HAP-1 (cell line): ENCODE results near the gene COX7B2.
A peak's percentile ranks its signal among the peaks of the same experiment; 100 is the strongest.

ENCODE experiments used
- DNase-seq, 2 experiments: peaks; one replicate each; pipeline ENCODE4 v3.0.0-alpha.2; 2016 to 2020; ENCODE audit warnings: low spot score in 2 of 2
- H3K27me3 ChIP-seq: fragments of 250-450 bp; sonication (Bioruptor Pico); 2 replicates; pipeline ENCODE4 v1.5.1; 2020; ENCODE audit warnings: low read depth, mild to moderate bottlenecking, moderate library complexity
- H3K36me3 ChIP-seq: fragments of 250-450 bp; sonication (Bioruptor Pico); replicated peaks from 2 replicates; pipeline ENCODE4 v1.5.1; 2020; ENCODE audit warnings: mild to moderate bottlenecking
- H3K4me1 ChIP-seq: fragments of 250-450 bp; sonication (Bioruptor Pico); 2 replicates; pipeline ENCODE4 v1.5.1; 2020; ENCODE audit warnings: mild to moderate bottlenecking
- H3K4me3 ChIP-seq: fragments of 250-450 bp; sonication (Bioruptor Pico); 2 replicates; pipeline ENCODE4 v1.5.1; 2020; ENCODE audit warnings: mild to moderate bottlenecking, moderate library complexity
- H3K9me3 ChIP-seq: fragments of 250-450 bp; sonication (Bioruptor Pico); 2 replicates; pipeline ENCODE4 v1.5.1; 2020; ENCODE audit warnings: mild to moderate bottlenecking, moderate library complexity
- in situ Hi-C: fragments of 300-500 bp; cut with MboI; formaldehyde crosslinking; loops from 3 replicates; pipeline ENCODE4 v1.14.3; 2020; ENCODE audit warnings: low sequenced_read_pairs, inconsistent platforms, mixed read lengths

Gene COX7B2

DNA sequence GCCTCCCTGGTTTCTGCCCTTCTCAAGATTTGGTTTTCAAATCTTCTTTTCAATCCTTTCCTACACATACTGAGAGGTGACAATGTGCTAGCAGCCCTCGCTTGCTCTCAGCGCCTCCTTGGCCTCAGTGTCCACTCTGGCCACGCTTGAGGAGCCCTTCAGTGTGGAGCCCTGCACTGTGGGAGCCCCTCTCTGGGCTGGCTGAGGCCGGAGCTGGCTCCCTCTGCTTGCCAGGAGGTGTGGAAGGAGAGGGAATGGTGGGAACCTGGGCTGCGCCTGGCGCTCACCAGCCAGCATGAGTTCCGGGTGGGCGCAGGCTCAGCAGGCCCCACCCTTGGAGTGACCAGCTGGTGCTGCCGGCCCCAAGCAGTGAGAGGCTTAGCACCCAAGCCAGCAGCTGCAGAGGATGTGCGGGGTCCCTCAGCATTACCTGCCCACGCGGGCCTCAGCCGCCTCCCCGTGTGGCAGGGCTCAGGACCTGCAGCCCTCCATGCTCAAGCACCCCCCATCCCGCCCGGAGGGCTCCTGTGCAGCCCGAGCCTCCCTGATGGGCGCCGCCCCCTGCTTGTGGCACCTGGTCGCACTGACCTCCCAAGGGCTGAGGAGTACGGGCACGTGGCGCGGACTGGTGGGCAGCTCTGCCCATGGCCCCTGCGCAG is 127.5 kb downstream of the COX7B2 start:
- no peak overlapping the region for H3K4me3 ChIP-seq
- no peaks in the 10 kb centered on the region for H3K27me3 ChIP-seq
- no peaks in the 10 kb centered on the region for H3K36me3 ChIP-seq
- H3K9me3 ChIP-seq = no peaks in the 10 kb centered on the region
- in situ Hi-C loops = no loop called here
- no peaks in the 10 kb centered on the region for H3K4me1 ChIP-seq
- no peak for DNase-seq

DNA sequence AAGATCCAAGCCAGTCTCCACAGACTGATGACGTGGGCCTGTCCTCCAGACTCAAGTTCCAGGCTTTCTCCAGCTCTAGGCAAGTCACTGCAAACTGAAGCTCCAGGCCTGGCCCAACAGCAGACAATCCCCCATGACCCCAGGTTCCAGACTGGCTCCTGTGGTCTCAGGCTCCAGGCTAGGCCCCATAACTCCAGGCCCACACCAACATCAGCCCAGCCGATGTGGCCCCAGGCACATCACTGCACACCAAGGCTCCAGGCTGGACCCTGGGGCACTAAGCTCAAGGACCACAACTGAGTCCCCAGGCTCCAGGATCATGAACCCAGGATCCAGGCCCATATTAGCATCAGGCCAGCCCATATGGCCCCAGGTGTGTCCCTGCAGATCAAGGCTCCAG is 143.6 kb downstream of the COX7B2 start:
- in situ Hi-C loops = no loop called here
- DNase-seq = no peak
- Histone ChIP-seq H3K4me1 (0 out of 2 replicates have a peak, but pooled peaks cover 2% of the 10 kb centered on the region), H3K27me3 (no peaks in the 10 kb centered on the region), H3K9me3 (no peaks in the 10 kb centered on the region), H3K36me3 (no peaks in the 10 kb centered on the region), H3K4me3 (no peak overlapping the region)

DNA sequence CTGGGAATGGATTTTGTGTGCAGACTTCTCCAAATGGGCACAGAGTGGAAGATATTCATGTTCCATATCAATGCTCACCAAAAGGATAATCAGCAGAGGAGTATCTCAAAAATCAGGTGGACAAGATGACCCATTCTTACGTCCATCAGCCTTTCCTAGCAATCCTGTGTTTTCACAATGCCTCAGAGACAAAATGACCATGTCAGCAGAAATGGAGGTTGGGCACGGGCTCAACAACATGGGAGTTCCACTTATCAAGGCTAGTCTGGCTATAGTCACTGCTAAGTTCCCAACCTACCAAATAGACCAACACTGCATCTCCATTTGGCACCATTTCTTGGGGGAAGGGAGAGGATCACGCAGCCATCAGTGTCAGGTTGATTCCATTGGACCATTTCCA is 179.0 kb downstream of the COX7B2 start:
- Histone ChIP-seq H3K9me3 (no peaks in the 10 kb centered on the region), H3K4me1 (no peaks in the 10 kb centered on the region), H3K27me3 (no peaks in the 10 kb centered on the region), H3K36me3 (no peaks in the 10 kb centered on the region), H3K4me3 (no peak overlapping the region)
- in situ Hi-C loops = no loop called here
- no peak for DNase-seq

DNA sequence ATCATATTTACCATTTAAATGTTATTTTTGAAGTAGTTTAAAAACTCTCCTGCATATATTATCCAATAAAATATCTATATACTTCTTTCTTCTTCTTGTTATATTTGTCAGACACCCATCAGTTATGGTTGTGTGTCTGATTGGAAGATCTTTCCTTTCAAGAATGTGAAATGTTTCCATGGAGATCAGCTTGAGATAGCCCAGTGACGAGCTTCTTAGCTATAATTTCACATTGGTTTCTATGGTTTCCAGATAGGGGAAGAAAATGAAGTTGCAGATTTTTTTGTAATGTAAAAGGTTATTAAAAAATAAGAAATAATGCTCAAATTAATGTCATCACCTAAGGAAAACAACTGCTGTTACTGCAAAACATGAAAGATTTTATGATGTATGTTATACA is 189.0 kb downstream of the COX7B2 start:
- Histone ChIP-seq H3K4me1 (no peaks in the 10 kb centered on the region), H3K9me3 (no peaks in the 10 kb centered on the region), H3K4me3 (no peak overlapping the region), H3K36me3 (no peaks in the 10 kb centered on the region), H3K27me3 (no peaks in the 10 kb centered on the region)
- in situ Hi-C loops = no loop called here
- DNase-seq = no peak

GRCh38 chr4:46717950-46718349 is 191.1 kb downstream of the COX7B2 start:
- Histone ChIP-seq H3K4me1 (no peaks in the 10 kb centered on the region), H3K9me3 (no peaks in the 10 kb centered on the region), H3K27me3 (no peaks in the 10 kb centered on the region), H3K4me3 (no peak overlapping the region), H3K36me3 (no peaks in the 10 kb centered on the region)
- peak in 1 of 2 experiments; percentile 20 for DNase-seq
- in situ Hi-C loops = no loop called here

DNA sequence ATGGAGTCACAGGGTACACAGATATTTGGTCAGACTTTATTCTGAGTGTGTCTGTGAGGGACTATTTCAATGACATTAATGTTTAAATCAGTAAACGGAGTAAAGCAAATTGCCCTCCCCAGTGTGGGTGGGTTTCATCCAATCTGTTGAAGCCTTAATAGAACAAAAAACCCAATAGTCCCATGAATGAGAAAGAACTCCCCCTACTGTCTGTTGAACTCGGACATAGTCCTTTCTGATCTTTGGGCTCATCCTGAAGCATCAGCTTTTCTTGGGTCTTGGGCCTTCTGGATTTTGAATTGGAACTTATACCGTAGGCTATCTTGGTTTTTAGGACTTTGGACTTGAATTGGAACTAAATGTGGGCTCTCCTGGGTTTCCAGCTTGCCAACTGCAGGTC is 193.6 kb downstream of the COX7B2 start:
- in situ Hi-C loops = no loop called here
- no peak for DNase-seq
- H3K4me3 ChIP-seq = no peak overlapping the region
- no peaks in the 10 kb centered on the region for H3K9me3 ChIP-seq
- no peaks in the 10 kb centered on the region for H3K4me1 ChIP-seq
- H3K27me3 ChIP-seq = no peaks in the 10 kb centered on the region
- no peaks in the 10 kb centered on the region for H3K36me3 ChIP-seq

GRCh38 chr4:46698891-46699290 is 210.2 kb downstream of the COX7B2 start:
- in situ Hi-C loops = no loop called here
- no peak for DNase-seq
- H3K4me1 ChIP-seq = no peaks in the 10 kb centered on the region
- H3K36me3 ChIP-seq = no peaks in the 10 kb centered on the region
- no peak overlapping the region for H3K4me3 ChIP-seq
- H3K27me3 ChIP-seq = no peaks in the 10 kb centered on the region
- no peaks in the 10 kb centered on the region for H3K9me3 ChIP-seq
